IMR-90 (cell line): ENCODE data around the gene GLO1. TPM values are rescaled to one million over a fixed set of nuclear protein-coding genes. Genes with fewer than 3 reads are reported as not detected.

Experiments used
- ATAC-seq: fragments of 200-7000 bp; cut with Tn5 transposase; 2 replicates; pipeline ENCODE4 v1.9.1; 2020; ENCODE audit warnings: low read depth, mild to moderate bottlenecking, moderate library complexity
- BruUV-seq: library from RNA; stranded (reverse); fragments of 400-500 nt; replicated peaks from 2 replicates; lab custom pipeline; 2021; lab: Mats Ljungman, UMichigan
- CTCF ChIA-PET: fragments of 300-600 bp; formaldehyde crosslinking; extraction: SDS; loops from one replicate; lab custom pipeline; 2021; ENCODE audit warnings: antibody characterized with exemption; lab: Yijun Ruan, JAX
- POLR2A ChIA-PET: fragments of 300-600 bp; sonication (Branson Sonifier 250); formaldehyde crosslinking; loops from one replicate; lab custom pipeline; 2022; ENCODE audit warnings: antibody characterized with exemption; ENCODE audit not compliant: unreplicated experiment; lab: Charles Lee
- DNase-seq: peaks from one replicate; pipeline ENCODE4 v3.0.0; 2013
- H2AFZ ChIP-seq: replicated peaks from 2 replicates; pipeline ENCODE3; 2013; ENCODE audit warnings: low read length, mild to moderate bottlenecking; ENCODE audit not compliant: poor library complexity
- H2AK5ac ChIP-seq: 2 replicates; pipeline ENCODE4 v1.6.1; 2013; ENCODE audit warnings: low read depth, low read length, inconsistent platforms
- H2AK9ac ChIP-seq: replicated peaks from 2 replicates; pipeline ENCODE3; 2013; ENCODE audit warnings: mild to moderate bottlenecking, low read depth, low read length, moderate library complexity; ENCODE audit not compliant: poor library complexity
- H2BK120ac ChIP-seq: 2 replicates; pipeline ENCODE4 v1.6.1; 2013; ENCODE audit warnings: low read depth, low read length, inconsistent platforms
- H2BK15ac ChIP-seq: 3 replicates; pipeline ENCODE4 v1.6.1; 2013; ENCODE audit warnings: low read depth, low read length, inconsistent platforms
- H2BK20ac ChIP-seq: 2 replicates; pipeline ENCODE4 v1.6.1; 2013; ENCODE audit warnings: low read depth, mild to moderate bottlenecking, inconsistent platforms, low read length, moderate library complexity
- H2BK5ac ChIP-seq: 2 replicates; pipeline ENCODE4 v1.6.1; 2013; ENCODE audit warnings: mild to moderate bottlenecking, low read depth, low read length, inconsistent platforms; ENCODE audit not compliant: poor library complexity, severe bottlenecking
- H3K14ac ChIP-seq: replicated peaks from 2 replicates; pipeline ENCODE4 v1.6.1; 2013; ENCODE audit warnings: low read depth, low read length, inconsistent platforms
- H3K18ac ChIP-seq: 2 replicates; pipeline ENCODE4 v1.6.1; 2013; ENCODE audit warnings: low read depth, low read length, control low read depth
- H3K23ac ChIP-seq: 2 replicates; pipeline ENCODE4 v1.6.1; 2013; ENCODE audit warnings: low read depth, low read length, inconsistent platforms
- H3K27ac ChIP-seq: 2 replicates; pipeline ENCODE4 v1.5.1; 2013; ENCODE audit warnings: mild to moderate bottlenecking, control low read depth, low read length; ENCODE audit not compliant: insufficient read depth
- H3K27me3 ChIP-seq: 2 replicates; pipeline ENCODE4 v1.6.1; 2013; ENCODE audit warnings: low read length; ENCODE audit not compliant: control insufficient read depth, insufficient read depth
- H3K36me3 ChIP-seq: 2 replicates; pipeline ENCODE4 v1.6.1; 2013; ENCODE audit warnings: low read length, mixed read lengths; ENCODE audit not compliant: control insufficient read depth, insufficient read depth
- H3K4ac ChIP-seq: 2 replicates; pipeline ENCODE4 v1.6.1; 2013; ENCODE audit warnings: low read depth, low read length, inconsistent platforms
- H3K4me1 ChIP-seq: 2 replicates; pipeline ENCODE4 v1.6.1; 2013; ENCODE audit warnings: low read length, mixed read lengths; ENCODE audit not compliant: control insufficient read depth, insufficient read depth
- H3K4me2 ChIP-seq: 2 replicates; pipeline ENCODE4 v1.6.1; 2013; ENCODE audit warnings: low read depth, mild to moderate bottlenecking, control low read depth, low read length, moderate library complexity
- H3K4me3 ChIP-seq: 2 replicates; pipeline ENCODE4 v1.5.1; 2013; ENCODE audit warnings: low read depth, mild to moderate bottlenecking, control low read depth, low read length, moderate library complexity; ENCODE audit not compliant: insufficient read depth
- H3K56ac ChIP-seq: 2 replicates; pipeline ENCODE4 v1.6.1; 2013; ENCODE audit warnings: low read length, inconsistent platforms; ENCODE audit not compliant: insufficient read depth; ENCODE audit errors: extremely low read depth
- H3K79me1 ChIP-seq, 2 experiments: 2 replicates each; pipeline ENCODE4 v1.6.1; 2013; ENCODE audit warnings: low read length in 2 of 2, inconsistent platforms in 1 of 2, low read depth in 1 of 2
- H3K9ac ChIP-seq: 2 replicates; pipeline ENCODE4 v1.6.1; 2013; ENCODE audit warnings: low read depth, low read length, control low read depth
- H3K9me1 ChIP-seq: 2 replicates; pipeline ENCODE4 v1.6.1; 2013; ENCODE audit warnings: low read length, inconsistent platforms; ENCODE audit not compliant: insufficient read depth
- H3K9me3 ChIP-seq: 2 replicates; pipeline ENCODE4 v1.6.1; 2013; ENCODE audit warnings: low read length; ENCODE audit not compliant: control insufficient read depth, insufficient read depth
- H4K20me1 ChIP-seq: 2 replicates; pipeline ENCODE4 v1.6.1; 2013; ENCODE audit warnings: low read length, inconsistent platforms; ENCODE audit not compliant: insufficient read depth
- H4K5ac ChIP-seq: 2 replicates; pipeline ENCODE4 v1.6.1; 2013; ENCODE audit warnings: mild to moderate bottlenecking, low read depth, low read length, control low read depth
- H4K8ac ChIP-seq, 2 experiments: 2 replicates each; pipeline ENCODE4 v1.6.1; 2013; ENCODE audit warnings: low read depth in 2 of 2, low read length in 2 of 2, control low read depth in 1 of 2, inconsistent platforms in 1 of 2
- H4K91ac ChIP-seq: 2 replicates; pipeline ENCODE4 v1.6.1; 2013; ENCODE audit warnings: low read depth, low read length, inconsistent platforms; ENCODE audit not compliant: insufficient read depth
- BHLHE40 ChIP-seq: fragments of 150-350 bp; IDR thresholded peaks from 2 replicates; pipeline ENCODE4 v1.6.1; 2016; ENCODE audit warnings: mild to moderate bottlenecking, low read depth, low read length
- CEBPB ChIP-seq: IDR thresholded peaks from 2 replicates; pipeline ENCODE4 v1.6.1; 2012; ENCODE audit warnings: low read depth, low read length, improper control_type of control experiment
- CHD1 ChIP-seq: IDR thresholded peaks from 2 replicates; pipeline ENCODE4 v1.6.1; 2012; ENCODE audit warnings: low read depth, low read length, improper control_type of control experiment
- FOS ChIP-seq: fragments of 150-350 bp; IDR thresholded peaks from 2 replicates; pipeline ENCODE4 v1.6.1; 2016; ENCODE audit warnings: low read depth, low read length
- MAFK ChIP-seq: IDR thresholded peaks from 2 replicates; pipeline ENCODE4 v1.6.1; 2012; ENCODE audit warnings: low read depth, low read length, improper control_type of control experiment
- MAZ ChIP-seq: IDR thresholded peaks from 2 replicates; pipeline ENCODE4 v1.6.1; 2012; ENCODE audit warnings: low read depth, mild to moderate bottlenecking, low read length, improper control_type of control experiment, moderate library complexity, borderline replicate concordance
- MXI1 ChIP-seq: IDR thresholded peaks from 2 replicates; pipeline ENCODE4 v1.6.1; 2012; ENCODE audit warnings: low read depth, mild to moderate bottlenecking, low read length, moderate library complexity, borderline replicate concordance
- NFE2L2 ChIP-seq: fragments of 150-350 bp; IDR thresholded peaks from 2 replicates; pipeline ENCODE4 v1.6.1; 2016; ENCODE audit warnings: low read depth, mild to moderate bottlenecking, low read length
- POLR2A ChIP-seq: IDR thresholded peaks from 2 replicates; pipeline ENCODE4 v1.6.1; 2012; ENCODE audit warnings: mild to moderate bottlenecking, low read depth, low read length
- RAD21 ChIP-seq: IDR thresholded peaks from 2 replicates; pipeline ENCODE4 v1.6.1; 2012; ENCODE audit warnings: low read length, improper control_type of control experiment
- RCOR1 ChIP-seq: IDR thresholded peaks from 2 replicates; pipeline ENCODE4 v1.6.1; 2012; ENCODE audit warnings: mild to moderate bottlenecking, low read length, improper control_type of control experiment; ENCODE audit not compliant: insufficient replicate concordance
- RFX5 ChIP-seq: IDR thresholded peaks from 2 replicates; pipeline ENCODE4 v1.8.0; 2012; ENCODE audit warnings: low read depth, mild to moderate bottlenecking, low read length, moderate library complexity
- SMC3 ChIP-seq: fragments of 150-350 bp; IDR thresholded peaks from 2 replicates; pipeline ENCODE4 v1.6.1; 2016; ENCODE audit warnings: low read depth, mild to moderate bottlenecking, antibody characterized with exemption, low read length, moderate library complexity
- WGBS, 2 experiments: methylation state at CpG; one replicate each; pipeline versions ENCODE4 v1.1.5 to v1.1.7; 2013; ENCODE audit warnings: missing lambda C conversion rate in 2 of 2; ENCODE audit not compliant: insufficient read length in 1 of 2; ENCODE audit errors: extremely low coverage in 2 of 2; 5-methylcytosine and 5-hydroxymethylcytosine counted together
- dilution Hi-C: fragments of 300-500 bp; cut with HindIII; formaldehyde crosslinking; loops from one replicate; pipeline ENCODE4 v1.14.3; 2018; ENCODE audit warnings: low sequenced_read_pairs; ENCODE audit not compliant: unreplicated experiment
- in situ Hi-C: fragments of 300-500 bp; cut with MboI; formaldehyde crosslinking; loops from 3 replicates; pipeline ENCODE4 v1.14.3; 2019; ENCODE audit warnings: low sequenced_read_pairs, inconsistent platforms, mixed read lengths
- intact Hi-C: fragments of 100-400 bp; cut with micrococcal nuclease; formaldehyde crosslinking; loops from 2 replicates; pipeline ENCODE4 v1.10.0; 2022
- polyA plus RNA-seq, 3 experiments: library from polyadenylated mRNA; depleted of rRNA; stranded (reverse); fragments of >200 nt; gene quantifications; 2 replicates each; pipeline ENCODE4 v1.2.3, GENCODE V29; 2012; ENCODE audit warnings: low replicate concordance in 1 of 3
- total RNA-seq: library from RNA; depleted of rRNA; stranded (reverse); fragments of >200 nt; gene quantifications from 2 replicates; pipeline ENCODE4 v1.2.3, GENCODE V29; 2012
- TF ChIP-seq, protein P1 (sequence below): fragments of 150-350 bp; IDR thresholded peaks from 2 replicates; pipeline ENCODE4 v1.6.1; 2016; ENCODE audit warnings: low read depth, mild to moderate bottlenecking, low read length, moderate library complexity, borderline replicate concordance
- TF ChIP-seq, protein P2 (sequence below): conservative IDR thresholded peaks from 2 replicates; pipeline ENCODE4 v1.5.1; 2012; ENCODE audit warnings: mild to moderate bottlenecking, low read depth, low read length, improper control_type of control experiment
- TF ChIP-seq, protein P3 (sequence below): fragments of 150-350 bp; IDR thresholded peaks from 2 replicates; pipeline ENCODE4 v1.6.1; 2017; ENCODE audit warnings: mild to moderate bottlenecking, antibody characterized with exemption, low read length, low read depth

Gene GLO1
- total and polyA plus RNA-seq, 2 of the 4 experiments (the other 2 are of a cell fraction), result 65.1 to 111 TPM

GRCh38 chr6:38644951-38645350 lies 58.0 kb downstream of the GLO1 start:
- ChIA-PET CTCF (no interaction called here), POLR2A (no interaction called here)
- Histone ChIP-seq H3K23ac (no peak overlapping the region), H4K91ac (no peak overlapping the region), H3K27me3 (no peaks in the 10 kb centered on the region), H2BK5ac (no peak overlapping the region), H3K36me3 (no peaks in the 10 kb centered on the region), H3K4me2 (no peak overlapping the region), H3K18ac (no peak overlapping the region), H2AK9ac (no peak overlapping the region), H3K4ac (no peak overlapping the region), H2AK5ac (no peak overlapping the region), H4K5ac (no peak overlapping the region), H3K27ac (no peak overlapping the region), H3K9ac (no peak overlapping the region), H3K79me1 (peaks cover 15 to 20% of the 10 kb centered on the region in 2 experiments), H3K4me3 (no peak overlapping the region), H2BK15ac (no peak overlapping the region), H4K20me1 (no peaks in the 10 kb centered on the region), H3K9me1 (peaks cover 6% of the 10 kb centered on the region), H2BK20ac (no peak overlapping the region), H3K14ac (no peak overlapping the region), H2BK120ac (no peak overlapping the region), H3K9me3 (no peaks in the 10 kb centered on the region), H4K8ac (no peak overlapping the region), H3K56ac (no peak overlapping the region), H3K4me1 (peaks cover 4% of the 10 kb centered on the region; the same call in 1 of the 2 replicates), H2AFZ (no peak overlapping the region)
- WGBS, 2 experiments, result no CpG with 5 or more reads among the region's 1 CpG
- dilution Hi-C loops, result no loop called here
- in situ Hi-C loops, result no loop called here
- intact Hi-C loops, result no loop called here
- ATAC-seq (no peak), DNase-seq (no peak)
- TF ChIP-seq, protein P1, sequence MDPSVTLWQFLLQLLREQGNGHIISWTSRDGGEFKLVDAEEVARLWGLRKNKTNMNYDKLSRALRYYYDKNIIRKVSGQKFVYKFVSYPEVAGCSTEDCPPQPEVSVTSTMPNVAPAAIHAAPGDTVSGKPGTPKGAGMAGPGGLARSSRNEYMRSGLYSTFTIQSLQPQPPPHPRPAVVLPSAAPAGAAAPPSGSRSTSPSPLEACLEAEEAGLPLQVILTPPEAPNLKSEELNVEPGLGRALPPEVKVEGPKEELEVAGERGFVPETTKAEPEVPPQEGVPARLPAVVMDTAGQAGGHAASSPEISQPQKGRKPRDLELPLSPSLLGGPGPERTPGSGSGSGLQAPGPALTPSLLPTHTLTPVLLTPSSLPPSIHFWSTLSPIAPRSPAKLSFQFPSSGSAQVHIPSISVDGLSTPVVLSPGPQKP, result no peak
- TF ChIP-seq RCOR1, result no peak
- no peak for TF ChIP-seq FOS
- TF ChIP-seq MAFK, result no peak
- TF ChIP-seq POLR2A, result no peak
- TF ChIP-seq CHD1, result no peak
- TF ChIP-seq, protein P2, sequence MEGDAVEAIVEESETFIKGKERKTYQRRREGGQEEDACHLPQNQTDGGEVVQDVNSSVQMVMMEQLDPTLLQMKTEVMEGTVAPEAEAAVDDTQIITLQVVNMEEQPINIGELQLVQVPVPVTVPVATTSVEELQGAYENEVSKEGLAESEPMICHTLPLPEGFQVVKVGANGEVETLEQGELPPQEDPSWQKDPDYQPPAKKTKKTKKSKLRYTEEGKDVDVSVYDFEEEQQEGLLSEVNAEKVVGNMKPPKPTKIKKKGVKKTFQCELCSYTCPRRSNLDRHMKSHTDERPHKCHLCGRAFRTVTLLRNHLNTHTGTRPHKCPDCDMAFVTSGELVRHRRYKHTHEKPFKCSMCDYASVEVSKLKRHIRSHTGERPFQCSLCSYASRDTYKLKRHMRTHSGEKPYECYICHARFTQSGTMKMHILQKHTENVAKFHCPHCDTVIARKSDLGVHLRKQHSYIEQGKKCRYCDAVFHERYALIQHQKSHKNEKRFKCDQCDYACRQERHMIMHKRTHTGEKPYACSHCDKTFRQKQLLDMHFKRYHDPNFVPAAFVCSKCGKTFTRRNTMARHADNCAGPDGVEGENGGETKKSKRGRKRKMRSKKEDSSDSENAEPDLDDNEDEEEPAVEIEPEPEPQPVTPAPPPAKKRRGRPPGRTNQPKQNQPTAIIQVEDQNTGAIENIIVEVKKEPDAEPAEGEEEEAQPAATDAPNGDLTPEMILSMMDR, result no peak
- TF ChIP-seq RAD21, result no peak
- TF ChIP-seq NFE2L2, result no peak
- TF ChIP-seq MAZ, result no peak
- TF ChIP-seq MXI1, result no peak
- TF ChIP-seq, protein P3, sequence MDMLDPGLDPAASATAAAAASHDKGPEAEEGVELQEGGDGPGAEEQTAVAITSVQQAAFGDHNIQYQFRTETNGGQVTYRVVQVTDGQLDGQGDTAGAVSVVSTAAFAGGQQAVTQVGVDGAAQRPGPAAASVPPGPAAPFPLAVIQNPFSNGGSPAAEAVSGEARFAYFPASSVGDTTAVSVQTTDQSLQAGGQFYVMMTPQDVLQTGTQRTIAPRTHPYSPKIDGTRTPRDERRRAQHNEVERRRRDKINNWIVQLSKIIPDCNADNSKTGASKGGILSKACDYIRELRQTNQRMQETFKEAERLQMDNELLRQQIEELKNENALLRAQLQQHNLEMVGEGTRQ, result no peak
- no peak for TF ChIP-seq SMC3
- TF ChIP-seq RFX5, result no peak
- no peak for TF ChIP-seq CEBPB
- TF ChIP-seq BHLHE40, result no peak
- no TSS peak for BruUV-seq
